UCSD-AML1 (cell line): ENCODE measurements around the gene CDC5L.

Source experiments
- DNase-seq: peaks from one replicate; lab custom pipeline; 2025; ENCODE audit not compliant: unreplicated experiment; lab: John Stamatoyannopoulos, UW

Gene CDC5L

GRCh38 chr6:44473393-44474189 lies 86.1 kb downstream of the CDC5L start:
- DNase-seq = no peak

GRCh38 chr6:44474190-44474631 lies 86.7 kb downstream of the CDC5L start:
- DNase-seq = no peak

- DNase-seq = no peak
Measured at GRCh38 chr6:44474643-44475042, 87.1 kb downstream of the CDC5L start.

- DNase-seq = no peak
Measured at GRCh38 chr6:44475417-44475778, 87.9 kb downstream of the CDC5L start.

- peak; percentile 77 for DNase-seq
Measured at GRCh38 chr6:44475779-44476434, 88.4 kb downstream of the CDC5L start.

- DNase-seq = no peak
Measured at GRCh38 chr6:44476849-44477248, 89.3 kb downstream of the CDC5L start.

GRCh38 chr6:44477293-44477894 lies 89.9 kb downstream of the CDC5L start:
- DNase-seq = no peak

- no peak for DNase-seq
Measured at GRCh38 chr6:44478158-44478557, 90.7 kb downstream of the CDC5L start.

GRCh38 chr6:44478591-44479254 lies 91.2 kb downstream of the CDC5L start:
- DNase-seq = no peak

- no peak for DNase-seq
Measured at GRCh38 chr6:44480097-44480541, 92.6 kb downstream of the CDC5L start.

- no peak for DNase-seq
Measured at GRCh38 chr6:44481056-44481455, 93.5 kb downstream of the CDC5L start.

GRCh38 chr6:44481760-44482159 lies 94.3 kb downstream of the CDC5L start:
- DNase-seq = no peak

- DNase-seq = no peak
Measured at GRCh38 chr6:44485601-44486401, 98.3 kb downstream of the CDC5L start.

- no peak for DNase-seq
Measured at GRCh38 chr6:44487002-44487401, 99.5 kb downstream of the CDC5L start.

GRCh38 chr6:44487586-44487985 lies 100.1 kb downstream of the CDC5L start:
- no peak for DNase-seq

GRCh38 chr6:44489910-44490604 lies 102.6 kb downstream of the CDC5L start:
- no peak for DNase-seq

- DNase-seq = no peak
Measured at GRCh38 chr6:44493132-44493531, 105.6 kb downstream of the CDC5L start.

GRCh38 chr6:44493593-44493992 lies 106.1 kb downstream of the CDC5L start:
- DNase-seq = no peak

- DNase-seq = no peak
Measured at GRCh38 chr6:44494011-44494501, 106.5 kb downstream of the CDC5L start.
